Glutamatergic neuron (in vitro differentiated cells): ENCODE results near the gene CRYGN. TPM values are rescaled to one million over a fixed set of nuclear protein-coding genes. Genes with fewer than 3 reads are reported as not detected.

Source experiments
- DNase-seq: peaks from one replicate; pipeline ENCODE4 v3.0.0; 2022
- H3K27ac Mint-ChIP-seq: one replicate; pipeline ENCODE4 v1.8.0; 2020; ENCODE audit warnings: mild to moderate bottlenecking, mixed read lengths, inconsistent platforms; ENCODE audit not compliant: unreplicated experiment
- H3K27me3 Mint-ChIP-seq: one replicate; pipeline ENCODE4 v1.8.0; 2020; ENCODE audit warnings: mild to moderate bottlenecking, moderate library complexity, mixed read lengths, inconsistent platforms; ENCODE audit not compliant: unreplicated experiment
- H3K36me3 Mint-ChIP-seq: one replicate; pipeline ENCODE4 v1.8.0; 2020; ENCODE audit warnings: mild to moderate bottlenecking, mixed read lengths, inconsistent platforms; ENCODE audit not compliant: unreplicated experiment
- H3K4me1 Mint-ChIP-seq: one replicate; pipeline ENCODE4 v1.8.0; 2020; ENCODE audit warnings: mild to moderate bottlenecking, low read depth, mixed read lengths, inconsistent platforms; ENCODE audit not compliant: unreplicated experiment
- H3K4me3 Mint-ChIP-seq: one replicate; pipeline ENCODE4 v1.8.0; 2020; ENCODE audit warnings: mild to moderate bottlenecking, mixed read lengths, inconsistent platforms; ENCODE audit not compliant: unreplicated experiment
- H3K9me3 Mint-ChIP-seq: one replicate; pipeline ENCODE4 v1.8.0; 2020; ENCODE audit warnings: mild to moderate bottlenecking, moderate library complexity, mixed read lengths, inconsistent platforms; ENCODE audit not compliant: unreplicated experiment
- CTCF ChIP-seq: fragments of 200-600 bp; sonication (generic); IDR thresholded peaks from one replicate; pipeline ENCODE4 v1.5.0; 2021; ENCODE audit not compliant: partially characterized antibody, unreplicated experiment
- total RNA-seq: library from RNA; stranded (reverse); fragmentation: NEBNext Ultra II Directional; extraction: Animal tissue kit (Norgen Biotek cat#: 25700); gene quantifications from one replicate; pipeline ENCODE4 v1.2.1, GENCODE V29; 2021; ENCODE audit not compliant: unreplicated experiment

The CRYGN gene
- total RNA-seq, 1 donor from 2014 or later, result not detected

DNA sequence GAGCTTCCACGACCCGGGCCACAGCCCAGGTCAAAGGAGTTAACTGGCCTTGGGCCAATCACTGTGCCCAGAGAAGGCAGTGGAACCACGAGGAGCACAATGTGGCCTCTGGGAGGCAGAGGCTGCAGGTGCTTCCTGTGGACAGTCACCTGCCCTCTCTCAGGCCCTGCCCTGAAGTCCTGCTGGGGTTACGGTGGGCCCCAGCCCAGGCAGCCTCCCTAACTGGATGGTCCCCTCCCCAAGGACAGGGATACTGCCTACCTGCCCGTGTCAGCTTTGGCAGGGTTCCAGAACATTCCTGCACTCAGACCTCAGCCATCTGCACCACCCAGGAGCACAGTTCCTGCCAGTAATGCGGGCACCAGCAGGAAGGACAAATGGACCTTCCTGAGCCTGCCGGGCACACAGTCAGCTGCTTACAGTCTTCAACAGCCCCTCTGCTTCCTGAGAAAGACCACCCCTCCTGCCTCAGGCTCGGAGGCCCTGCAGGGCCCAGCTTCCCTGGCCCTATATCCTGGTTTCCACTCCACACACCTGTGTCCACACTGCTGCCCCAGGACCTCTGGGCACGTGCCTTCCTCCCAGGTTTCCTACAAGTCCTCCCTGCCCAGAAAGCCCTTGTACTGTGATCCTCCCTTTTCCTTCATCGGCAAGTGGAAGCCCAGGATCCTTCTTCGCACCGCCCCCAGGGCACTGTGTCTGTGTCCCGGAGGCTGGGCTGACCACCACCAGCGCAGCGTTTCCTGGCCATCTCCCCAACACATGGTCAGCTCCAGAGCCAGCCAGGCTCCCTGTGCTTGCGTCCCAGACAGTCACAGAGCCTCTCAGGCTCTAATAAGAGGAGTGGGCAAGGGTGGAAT lies 53.4 kb downstream of the CRYGN start:
- Mint-ChIP-seq H3K4me3 (no peak overlapping the region), H3K36me3 (peaks cover 5% of the 10 kb centered on the region), H3K4me1 (peaks cover 14% of the 10 kb centered on the region), H3K9me3 (peaks cover 14% of the 10 kb centered on the region), H3K27me3 (peaks cover 17% of the 10 kb centered on the region), H3K27ac (peak overlapping the region; percentile 52)
- TF ChIP-seq CTCF, result no peak
- peak; percentile 9 for DNase-seq

DNA sequence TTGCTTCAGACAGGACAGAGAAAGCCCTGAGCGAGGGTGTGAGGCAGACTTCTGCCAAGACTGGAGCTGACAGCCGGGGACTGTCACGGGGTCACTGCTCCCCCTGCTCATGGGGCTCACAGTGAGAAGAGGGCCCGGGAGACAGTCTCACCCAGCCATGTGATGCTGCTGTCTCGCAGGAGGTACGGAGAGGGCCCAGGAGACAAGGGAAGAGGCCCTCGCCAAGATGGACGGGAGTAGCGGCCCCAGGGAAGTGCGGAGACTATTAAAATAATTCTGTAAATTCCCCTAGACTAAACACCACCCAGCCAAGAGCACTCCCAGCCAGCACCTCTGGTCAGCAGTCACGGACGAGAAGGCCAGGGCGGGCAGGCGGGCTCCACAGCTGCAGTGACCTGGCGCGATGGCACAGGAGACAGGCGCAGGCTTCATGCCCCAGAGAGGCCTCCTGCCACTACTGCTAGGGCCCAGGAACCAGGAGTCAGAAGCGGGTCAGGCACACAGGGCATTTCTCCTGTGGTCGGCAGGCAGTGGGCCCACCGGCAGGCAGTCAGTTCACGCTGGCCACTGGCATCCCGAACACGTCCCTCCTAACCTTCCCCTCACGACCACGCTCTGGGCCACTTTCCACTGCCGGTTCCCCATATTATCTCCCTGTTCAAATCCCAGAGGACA lies 54.2 kb downstream of the CRYGN start:
- peaks cover 17% of the 10 kb centered on the region for H3K27me3 Mint-ChIP-seq
- peaks cover 14% of the 10 kb centered on the region for H3K4me1 Mint-ChIP-seq

GRCh38 chr7:151384776-151385625 lies 54.9 kb downstream of the CRYGN start:
- peaks cover 12% of the 10 kb centered on the region for H3K4me1 Mint-ChIP-seq
- peaks cover 5% of the 10 kb centered on the region for H3K36me3 Mint-ChIP-seq
- H3K27ac Mint-ChIP-seq, result no peak overlapping the region
- H3K9me3 Mint-ChIP-seq, result peaks cover 10% of the 10 kb centered on the region
- H3K27me3 Mint-ChIP-seq, result peaks cover 17% of the 10 kb centered on the region
- TF ChIP-seq CTCF, result no peak
- H3K4me3 Mint-ChIP-seq, result no peak overlapping the region
- no peak for DNase-seq

More for the DNA sequence above, 54.2 kb downstream of the CRYGN start:
- Mint-ChIP-seq H3K36me3 (peaks cover 5% of the 10 kb centered on the region), H3K9me3 (peaks cover 14% of the 10 kb centered on the region), H3K4me3 (no peak overlapping the region), H3K27ac (no peak overlapping the region)
- no peak for DNase-seq
- no peak for TF ChIP-seq CTCF

DNA sequence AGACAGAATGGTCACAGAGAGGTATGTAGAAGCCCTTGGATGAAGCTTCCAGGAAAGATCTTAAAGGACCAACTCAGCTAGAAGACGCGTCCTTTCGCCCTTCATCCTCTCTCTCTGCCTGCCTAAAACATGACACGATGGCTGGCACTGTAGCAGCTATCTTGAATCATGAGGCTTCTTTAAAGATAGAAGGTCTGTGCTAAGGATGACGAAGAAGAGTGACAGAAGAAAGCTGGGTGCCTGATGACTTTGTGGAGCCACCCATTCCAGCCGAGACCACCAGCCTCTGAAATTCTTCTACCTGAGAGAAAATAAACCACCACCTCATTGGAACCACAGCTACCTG lies 55.6 kb downstream of the CRYGN start:
- Mint-ChIP-seq H3K9me3 (peaks cover 10% of the 10 kb centered on the region), H3K27me3 (peaks cover 19% of the 10 kb centered on the region), H3K4me1 (peaks cover 12% of the 10 kb centered on the region), H3K4me3 (no peak overlapping the region), H3K36me3 (peaks cover 5% of the 10 kb centered on the region), H3K27ac (no peak overlapping the region)
- TF ChIP-seq CTCF, result no peak
- DNase-seq, result no peak
